ENCODE data around the gene TMIGD3. TPM values are rescaled to one million over a fixed set of nuclear protein-coding genes. Genes with fewer than 3 reads are reported as not detected.

Gene TMIGD3
- total RNA-seq, 4 donors from 2014 or later, result 1.7 to 2.6 (median 2.3) TPM

DNA sequence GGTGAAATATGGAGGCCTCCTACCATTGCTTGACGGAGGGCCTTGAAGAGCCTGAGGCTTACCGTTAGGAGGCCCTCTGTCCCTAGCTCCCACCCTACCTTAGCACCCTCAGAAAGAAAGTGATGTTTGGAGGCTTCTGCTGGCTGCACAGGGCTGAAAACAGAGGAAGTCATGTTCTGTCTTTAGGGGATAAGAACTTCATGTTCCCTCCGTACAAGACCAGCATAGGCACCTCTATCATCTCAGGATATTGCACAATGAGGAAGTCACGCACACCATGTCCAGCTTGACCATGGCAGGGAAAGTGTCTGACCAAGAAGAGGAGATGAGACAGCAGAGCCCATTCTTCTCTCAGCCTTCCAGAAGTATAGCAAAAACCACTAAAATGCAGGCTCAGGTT is 13.8 kb downstream of the TMIGD3 start:
- Histone ChIP-seq H3K9me3 (no peaks in the 10 kb centered on the region), H3K27me3 (no peaks in the 10 kb centered on the region), H3K4me1 (peaks cover 0 to 4% (median 0%) of the 10 kb centered on the region in 4 donors), H3K36me3 (no peaks in the 10 kb centered on the region), H3K4me3 (no peak overlapping the region), H3K27ac (replicated peaks in 1 of 4) (peak overlapping the region in 3 of 4 donors; percentile 16 to 61 (median 41))
- intact Hi-C loops (cut with DNase I), result no loop called here
- WGBS, result 81% methylated on average over 4 of the region's 4 CpGs
- no peak for TF ChIP-seq POLR2A (IDR thresholded peaks at IDR 0.05; ENCODE audit: low read depth)
- peak; percentile 69 for TF ChIP-seq EP300 (IDR thresholded peaks at IDR 0.05)
- peak in 1 of 2 donors; percentile 57 for TF ChIP-seq POLR2AphosphoS5 (IDR thresholded peaks at IDR 0.05)
- DNase-seq (ENCODE audit: extremely low spot score), result no peak

DNA sequence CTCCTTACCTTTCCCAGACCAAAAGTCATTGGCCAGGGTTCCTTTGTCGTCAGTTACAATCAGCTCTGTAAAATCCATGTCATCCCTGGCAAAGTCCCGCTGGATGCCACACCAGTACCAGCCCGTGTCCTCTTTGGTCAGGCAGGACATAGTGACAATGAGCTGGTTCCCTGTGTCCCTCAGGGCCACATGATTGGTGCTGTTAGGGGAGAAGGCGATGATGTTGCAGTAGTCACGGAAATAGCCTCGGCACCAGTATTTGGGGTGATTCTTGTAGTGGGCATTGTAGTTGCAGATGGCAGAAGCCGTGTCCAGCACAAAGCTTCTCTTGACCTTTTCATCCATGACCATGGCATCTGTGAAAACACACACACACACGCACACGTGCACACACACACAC is 14.8 kb downstream of the TMIGD3 start:
- intact Hi-C loops (cut with DNase I), result no loop called here
- DNase-seq (ENCODE audit: extremely low spot score), result peak; percentile 3
- TF ChIP-seq, protein P1, sequence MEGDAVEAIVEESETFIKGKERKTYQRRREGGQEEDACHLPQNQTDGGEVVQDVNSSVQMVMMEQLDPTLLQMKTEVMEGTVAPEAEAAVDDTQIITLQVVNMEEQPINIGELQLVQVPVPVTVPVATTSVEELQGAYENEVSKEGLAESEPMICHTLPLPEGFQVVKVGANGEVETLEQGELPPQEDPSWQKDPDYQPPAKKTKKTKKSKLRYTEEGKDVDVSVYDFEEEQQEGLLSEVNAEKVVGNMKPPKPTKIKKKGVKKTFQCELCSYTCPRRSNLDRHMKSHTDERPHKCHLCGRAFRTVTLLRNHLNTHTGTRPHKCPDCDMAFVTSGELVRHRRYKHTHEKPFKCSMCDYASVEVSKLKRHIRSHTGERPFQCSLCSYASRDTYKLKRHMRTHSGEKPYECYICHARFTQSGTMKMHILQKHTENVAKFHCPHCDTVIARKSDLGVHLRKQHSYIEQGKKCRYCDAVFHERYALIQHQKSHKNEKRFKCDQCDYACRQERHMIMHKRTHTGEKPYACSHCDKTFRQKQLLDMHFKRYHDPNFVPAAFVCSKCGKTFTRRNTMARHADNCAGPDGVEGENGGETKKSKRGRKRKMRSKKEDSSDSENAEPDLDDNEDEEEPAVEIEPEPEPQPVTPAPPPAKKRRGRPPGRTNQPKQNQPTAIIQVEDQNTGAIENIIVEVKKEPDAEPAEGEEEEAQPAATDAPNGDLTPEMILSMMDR (IDR thresholded peaks at IDR 0.05), result no peak
- no peak for TF ChIP-seq EP300 (IDR thresholded peaks at IDR 0.05)
- TF ChIP-seq POLR2A (IDR thresholded peaks at IDR 0.05; ENCODE audit: low read depth), result no peak
- TF ChIP-seq POLR2AphosphoS5 (IDR thresholded peaks at IDR 0.05), result no peak
- Histone ChIP-seq H3K27me3 (no peaks in the 10 kb centered on the region), H3K4me1 (peaks cover 0 to 8% (median 0%) of the 10 kb centered on the region in 4 donors), H3K9me3 (no peaks in the 10 kb centered on the region), H3K27ac (replicated peaks in 1 of 4) (peak overlapping the region in 3 of 4 donors; percentile 16 to 61 (median 41)), H3K36me3 (no peaks in the 10 kb centered on the region), H3K4me3 (no peak overlapping the region)
- WGBS, result 92% methylated on average over 8 of the region's 9 CpGs

DNA sequence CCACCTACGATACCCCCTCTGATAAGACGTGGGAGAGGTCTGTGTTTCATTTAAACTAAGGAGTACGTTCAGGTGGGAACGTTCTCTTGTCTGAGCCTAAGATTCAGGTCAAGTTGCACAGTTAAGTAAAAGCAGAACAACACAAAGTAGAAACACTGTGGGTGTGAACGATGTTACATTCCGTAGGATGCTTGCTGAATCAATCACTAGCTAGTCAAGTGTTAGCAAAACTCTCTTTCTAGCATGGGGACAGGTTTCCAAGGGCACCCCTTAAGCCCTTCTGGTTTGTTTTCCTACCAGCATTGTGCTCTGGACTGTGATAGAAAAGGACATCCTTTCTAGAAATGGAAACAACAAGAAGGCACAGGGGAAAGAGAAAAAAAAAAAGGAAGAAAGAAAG is 16.3 kb downstream of the TMIGD3 start:
- intact Hi-C loops (cut with DNase I), result no loop called here
- no peaks in the 10 kb centered on the region for H3K36me3 ChIP-seq
- DNase-seq (ENCODE audit: extremely low spot score), result peak; percentile 50
- H3K4me3 ChIP-seq, result no peak overlapping the region
- H3K27ac ChIP-seq (replicated peaks in 1 of 4), result no peak overlapping the region
- no peaks in the 10 kb centered on the region for H3K9me3 ChIP-seq
- peaks cover 0 to 10% (median under 1%) of the 10 kb centered on the region in 4 donors for H3K4me1 ChIP-seq
- TF ChIP-seq POLR2A (IDR thresholded peaks at IDR 0.05; ENCODE audit: low read depth) (no peak), POLR2AphosphoS5 (IDR thresholded peaks at IDR 0.05) (no peak), EP300 (IDR thresholded peaks at IDR 0.05) (no peak)
- TF ChIP-seq, protein P1 (IDR thresholded peaks at IDR 0.05), result no peak
- H3K27me3 ChIP-seq, result no peaks in the 10 kb centered on the region
- 89% methylated on average over 6 of the region's 6 CpGs for WGBS

DNA sequence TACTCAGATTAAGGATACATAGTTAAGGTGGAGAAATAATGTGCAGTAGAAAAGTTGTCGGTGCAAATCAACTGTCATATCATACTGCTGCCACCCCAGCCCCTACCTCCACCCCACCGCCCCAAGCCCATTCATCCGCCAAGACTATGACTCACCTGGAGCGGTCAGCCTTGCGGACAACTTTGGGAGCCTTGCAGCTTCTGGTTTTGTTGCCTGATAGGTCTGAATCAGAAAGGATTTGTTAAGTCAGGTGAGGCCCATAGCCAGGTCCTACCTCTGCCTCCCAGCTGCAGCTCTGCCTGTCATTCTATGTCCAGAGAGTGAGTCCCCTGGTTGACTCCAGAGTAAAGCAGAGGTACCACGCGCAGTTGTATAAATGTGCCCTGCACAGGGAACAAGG is 17.0 kb downstream of the TMIGD3 start:
- intact Hi-C loops (cut with DNase I), result no loop called here
- H3K36me3 ChIP-seq, result no peaks in the 10 kb centered on the region

DNA sequence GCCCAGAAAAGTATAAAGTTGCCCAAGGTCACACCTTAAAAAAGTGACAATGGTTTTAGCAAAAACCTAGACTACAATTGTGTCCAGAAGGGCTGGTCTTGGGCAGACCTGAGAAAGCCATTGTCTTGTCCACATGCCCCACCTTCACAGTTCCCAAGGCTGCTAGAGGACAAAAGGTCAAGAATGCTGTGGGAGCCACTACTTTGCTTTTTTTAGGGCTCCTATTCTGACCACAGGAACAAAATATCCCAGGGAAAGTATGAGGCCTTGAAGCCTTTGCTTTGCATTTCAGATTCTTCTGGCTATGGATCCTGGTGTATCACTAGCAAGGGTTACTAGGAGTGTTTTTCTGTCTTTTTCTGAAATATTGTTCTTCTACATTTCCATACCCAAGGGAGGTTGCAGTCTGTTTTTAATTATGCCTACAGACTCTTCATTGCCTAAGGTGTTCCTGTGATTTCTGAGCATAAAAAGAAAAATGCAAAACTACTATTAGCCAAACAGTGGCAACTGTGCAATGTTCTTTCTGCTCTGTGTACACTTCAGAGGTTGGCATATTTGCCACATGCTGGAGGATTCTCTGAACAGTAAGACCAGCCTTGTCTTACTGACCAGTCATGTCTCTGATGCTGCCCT is 18.9 kb downstream of the TMIGD3 start:
- no peaks in the 10 kb centered on the region for H3K9me3 ChIP-seq
- peaks cover 9 to 20% (median 10%) of the 10 kb centered on the region in 4 donors for H3K4me1 ChIP-seq
- no peak overlapping the region for H3K4me3 ChIP-seq
- H3K27ac ChIP-seq (replicated peaks in 1 of 4), result no peak overlapping the region
- no peaks in the 10 kb centered on the region for H3K27me3 ChIP-seq
- H3K36me3 ChIP-seq, result no peaks in the 10 kb centered on the region
- intact Hi-C loops (cut with DNase I), result loop anchor here (5.0 kb wide), 2 partner anchors 223 to 273 kb away; partner anchors contain the start of gene DDX20
- TF ChIP-seq POLR2AphosphoS5 (IDR thresholded peaks at IDR 0.05), result no peak
- TF ChIP-seq EP300 (IDR thresholded peaks at IDR 0.05), result no peak
- no peak for TF ChIP-seq POLR2A (IDR thresholded peaks at IDR 0.05; ENCODE audit: low read depth)
- TF ChIP-seq, protein P1 (IDR thresholded peaks at IDR 0.05), result no peak
- peak; percentile 64 for DNase-seq (ENCODE audit: extremely low spot score)

More for the DNA sequence above, 17.0 kb downstream of the TMIGD3 start:
- Histone ChIP-seq H3K4me3 (no peak overlapping the region), H3K27ac (replicated peaks in 1 of 4) (no peak overlapping the region), H3K27me3 (no peaks in the 10 kb centered on the region), H3K9me3 (no peaks in the 10 kb centered on the region), H3K4me1 (peaks cover 6 to 17% (median 7%) of the 10 kb centered on the region in 4 donors)
- TF ChIP-seq POLR2AphosphoS5 (IDR thresholded peaks at IDR 0.05) (no peak), POLR2A (IDR thresholded peaks at IDR 0.05; ENCODE audit: low read depth) (no peak), EP300 (IDR thresholded peaks at IDR 0.05) (no peak)
- TF ChIP-seq, protein P1 (IDR thresholded peaks at IDR 0.05), result no peak
- WGBS, result 93% methylated on average over 7 of the region's 7 CpGs
- peak; percentile 79 for DNase-seq (ENCODE audit: extremely low spot score)
